K562 (cell line): Measurements from ENCODE around the gene C7orf25. TPM values are rescaled to one million over a fixed set of nuclear protein-coding genes. Genes with fewer than 3 reads are reported as not detected.
A peak's percentile ranks its signal among the peaks of the same experiment; 100 is the strongest.

Source experiments
- ARNT ChIP-seq, 2 experiments: fragments of 450-650 bp; IDR thresholded peaks; 2 replicates each; pipeline ENCODE4 v1.6.1; 2016; ENCODE audit warnings: mild to moderate bottlenecking in 1 of 2
- ATF7 ChIP-seq: fragments of 450-650 bp; IDR thresholded peaks from 2 replicates; pipeline ENCODE4 v1.7.1; 2014; ENCODE audit warnings: mild to moderate bottlenecking, moderate library complexity
- BCOR ChIP-seq: fragments of 450-650 bp; IDR thresholded peaks from 2 replicates; pipeline ENCODE4 v1.6.1; 2016
- CHD4 ChIP-seq: fragments of 200-600 bp; sonication (generic); IDR thresholded peaks from 3 replicates; pipeline ENCODE4 v1.6.1; 2012; ENCODE audit warnings: low read depth, mild to moderate bottlenecking, mixed read lengths, low read length, inconsistent platforms; ENCODE audit not compliant: insufficient read depth, insufficient replicate concordance, poor library complexity, severe bottlenecking
- EGR1 ChIP-seq: fragments of 450-650 bp; conservative IDR thresholded peaks from 2 replicates; pipeline ENCODE4 v1.6.1; 2017; ENCODE audit warnings: mild to moderate bottlenecking
- EHMT2 ChIP-seq: fragments of 450-650 bp; IDR thresholded peaks from 2 replicates; pipeline ENCODE4 v1.6.1; 2018; ENCODE audit warnings: antibody characterized with exemption
- HBP1 ChIP-seq: fragments of 450-650 bp; formaldehyde crosslinking; IDR thresholded peaks from 2 replicates; pipeline ENCODE4 v1.4.0; 2022; ENCODE audit warnings: missing genetic modification characterization
- ILK ChIP-seq: fragments of 450-650 bp; IDR thresholded peaks from 2 replicates; pipeline ENCODE4 v1.6.1; 2016; ENCODE audit warnings: missing genetic modification characterization, low read depth, mild to moderate bottlenecking, missing compliant biosample characterization, moderate library complexity, borderline replicate concordance
- JUND ChIP-seq, 2 experiments: IDR thresholded peaks; 2 replicates in 1 of 2; 3 replicates in 1 of 2; pipeline ENCODE4 v1.6.1; 2011; ENCODE audit warnings: borderline replicate concordance in 2 of 2, low read depth in 2 of 2, low read length in 2 of 2, improper control_type of control experiment in 1 of 2, missing biosample characterization in 1 of 2, missing genetic modification characterization in 1 of 2, missing genetic modification reagents in 1 of 2
- KAT8 ChIP-seq: fragments of 450-650 bp; IDR thresholded peaks from 2 replicates; pipeline ENCODE4 v1.6.1; 2016; ENCODE audit warnings: low read depth, mild to moderate bottlenecking
- L3MBTL2 ChIP-seq: fragments of 450-650 bp; IDR thresholded peaks from 2 replicates; pipeline ENCODE4 v1.6.1; 2016; ENCODE audit warnings: mild to moderate bottlenecking, moderate library complexity
- LCOR ChIP-seq: sonication (generic); formaldehyde crosslinking; IDR thresholded peaks from 2 replicates; pipeline ENCODE4 v1.8.0; 2022; ENCODE audit warnings: mild to moderate bottlenecking, missing genetic modification reagents
- MCM7 ChIP-seq, 2 experiments: fragments of 450-650 bp; IDR thresholded peaks; 2 replicates each; pipeline ENCODE4 v1.6.1; 2016 to 2018
- POLR2AphosphoS5 ChIP-seq: IDR thresholded peaks from 2 replicates; pipeline ENCODE4 v1.6.1; 2011; ENCODE audit warnings: mild to moderate bottlenecking, low read depth, low read length, moderate library complexity; ENCODE audit not compliant: control insufficient read depth, insufficient read depth
- U2AF1 ChIP-seq: fragments of 200-400 bp; formaldehyde crosslinking; optimal IDR thresholded peaks from 2 replicates; pipeline ENCODE3; 2017; ENCODE audit warnings: mild to moderate bottlenecking, low read depth, low read length, moderate library complexity
- VEZF1 ChIP-seq: fragments of 200-800 bp; sonication (Bioruptor generic); IDR thresholded peaks from 2 replicates; pipeline ENCODE4 v1.6.1; 2017; ENCODE audit warnings: missing genetic modification characterization, missing compliant biosample characterization
- XRCC5 ChIP-seq: fragments of 200-400 bp; formaldehyde crosslinking; IDR thresholded peaks from 2 replicates; pipeline ENCODE4 v1.6.1; 2017; ENCODE audit warnings: low read depth, mild to moderate bottlenecking, low read length
- ZBED1 ChIP-seq: IDR thresholded peaks from 2 replicates; pipeline ENCODE4 v1.6.1; 2014
- ZEB2 ChIP-seq: fragments of 450-650 bp; IDR thresholded peaks from 2 replicates; pipeline ENCODE4 v1.6.1; 2016
- ZNF41 ChIP-seq: fragments of 250-450 bp; sonication (Bioruptor Pico); conservative IDR thresholded peaks from 2 replicates; pipeline ENCODE4 v1.4.0; 2020; ENCODE audit warnings: mild to moderate bottlenecking
- polyA plus RNA-seq, 8 experiments: library from polyadenylated mRNA; depleted of rRNA in 4 of 8; stranded (reverse) in 5 of 8; unstranded in 3 of 8; fragments of >200 nt; fragmentation: Nextera tagmentation in 2 of 8; fragmentation: Illumina TruSeq in 1 of 8; extraction: Ambion mirVana in 2 of 8; extraction: Trizol in 1 of 8; gene quantifications; 2 replicates each; pipeline versions ENCODE4 v1.2.1 to v1.2.3, GENCODE V29; 2011 to 2014; ENCODE audit warnings: inconsistent platforms in 1 of 8, missing spikeins in 1 of 8
- total RNA-seq, 7 experiments: library from RNA; depleted of rRNA in 6 of 7; stranded (reverse); fragments of >200 nt in 6 of 7; fragmentation: Illumina TruSeq in 2 of 7; extraction: Trizol in 2 of 7; gene quantifications; 2 replicates each; pipeline versions ENCODE4 v1.2.1 to v1.2.3, GENCODE V29; 2011 to 2021; ENCODE audit warnings: low replicate concordance in 1 of 7

Gene C7orf25
- total and polyA plus RNA-seq, 9 of the 15 experiments (the other 6 are each of a cell fraction or from before 2014, with no cell fraction given), result 1.2 to 4.7 (median 1.9) TPM

GRCh38 chr7:42945821-42946626 is 34.2 kb upstream of the C7orf25 start (continued):
- TF ChIP-seq CHD4 (no peak), KAT8 (no peak), ATF7 (peak; percentile 63), VEZF1 (CRISPR knock-in tag) (peak; percentile 29; the same call in 1 of the 2 replicates), ILK (no peak), U2AF1 (no peak), MCM7 (IDR thresholded peaks at IDR 0.05) (no peak), HBP1 (CRISPR knock-in tag) (no peak), ARNT (IDR thresholded peaks at IDR 0.05) (peak in 1 of 2 experiments; percentile 42; a peak in 1 of 4 replicates), POLR2AphosphoS5 (peak; percentile 39; the same call in 1 of the 2 replicates), LCOR (CRISPR knock-in tag) (0 out of 2 replicates have a peak, but pooled peaks have one; percentile 53), XRCC5 (no peak), ZBED1 (no peak), JUND (IDR thresholded peaks at IDR 0.05; ENCODE audit: borderline replicate concordance, low read depth, low read length) (peak; percentile 26; the same call in 1 of the 2 replicates), JUND (tag; IDR thresholded peaks at IDR 0.05; ENCODE audit: borderline replicate concordance, low read depth, low read length) (no peak; the same call in 2 of the 3 replicates), ZEB2 (peak; percentile 71; the same call in 1 of the 2 replicates), L3MBTL2 (peak; percentile 45; the same call in 1 of the 2 replicates), ZNF41 (CRISPR knock-in tag) (no peak), EGR1 (peak; percentile 48; the same call in 1 of the 2 replicates), BCOR (peak; percentile 56; the same call in 1 of the 2 replicates), EHMT2 (0 out of 2 replicates have a peak, but pooled peaks have one; percentile 11)
